ENCODE data around the gene EEF1AKMT3.

The EEF1AKMT3 gene

GRCh38 chr12:57752668-57753000 lies 19.8 kb upstream of the EEF1AKMT3 start:
- H3K4me1 ChIP-seq (ENCODE audit: insufficient read depth, low read length, poor library complexity, severe bottlenecking), result peaks cover 41% of the 10 kb centered on the region
- peaks cover 38% of the 10 kb centered on the region for H4K20me1 ChIP-seq (ENCODE audit: insufficient read depth, low read length, poor library complexity, severe bottlenecking)
- peaks cover 54% of the 10 kb centered on the region for H3K79me2 ChIP-seq (ENCODE audit: insufficient read depth, low read length)
- no peaks in the 10 kb centered on the region for H3K9me2 ChIP-seq (replicated peaks; ENCODE audit: low read depth, low read length)
- TF ChIP-seq CTCF (conservative IDR thresholded peaks at IDR 0.05; ENCODE audit: low read length), result no peak
- no peak for TF ChIP-seq EZH2phosphoT487 (IDR thresholded peaks at IDR 0.05; ENCODE audit: borderline replicate concordance)
- H2AFZ ChIP-seq (ENCODE audit: low read length), result peak overlapping the region; percentile 33; the same call in 1 of the 2 replicates
- H3K4me2 ChIP-seq (ENCODE audit: low read depth, low read length, poor library complexity, severe bottlenecking), result peak overlapping the region; percentile 82
- no peaks in the 10 kb centered on the region for H3K9me3 ChIP-seq (ENCODE audit: insufficient read depth, low read depth, low read length)
- H3K36me3 ChIP-seq (ENCODE audit: insufficient read depth, low read length), result peaks cover 14% of the 10 kb centered on the region
- peak overlapping the region; percentile 64 for H3K4me3 ChIP-seq (ENCODE audit: low read length, poor library complexity, severe bottlenecking)
- peak overlapping the region; percentile 33 for H3K9ac ChIP-seq (ENCODE audit: low read depth, low read length, poor library complexity, severe bottlenecking)
- no peaks in the 10 kb centered on the region for H3K27me3 ChIP-seq (ENCODE audit: insufficient read depth, low read length, poor library complexity, severe bottlenecking)
- H3F3A ChIP-seq (ENCODE audit: low read depth), result peaks cover 7% of the 10 kb centered on the region

GRCh38 chr12:57753756-57754337 lies 18.6 kb upstream of the EEF1AKMT3 start:
- H4K20me1 ChIP-seq (ENCODE audit: insufficient read depth, low read length, poor library complexity, severe bottlenecking), result peaks cover 37% of the 10 kb centered on the region
- peak overlapping the region; percentile 78 for H3K4me3 ChIP-seq (ENCODE audit: low read length, poor library complexity, severe bottlenecking)
- TF ChIP-seq CTCF (conservative IDR thresholded peaks at IDR 0.05; ENCODE audit: low read length) (no peak), EZH2phosphoT487 (IDR thresholded peaks at IDR 0.05; ENCODE audit: borderline replicate concordance) (no peak)
- peaks cover 5% of the 10 kb centered on the region; the same call in 1 of the 2 replicates for H3K36me3 ChIP-seq (ENCODE audit: insufficient read depth, low read length)
- H2AFZ ChIP-seq (ENCODE audit: low read length), result no peak overlapping the region
- peaks cover 7% of the 10 kb centered on the region for H3F3A ChIP-seq (ENCODE audit: low read depth)
- peaks cover 46% of the 10 kb centered on the region for H3K79me2 ChIP-seq (ENCODE audit: insufficient read depth, low read length)
- H3K4me1 ChIP-seq (ENCODE audit: insufficient read depth, low read length, poor library complexity, severe bottlenecking), result peaks cover 41% of the 10 kb centered on the region
- peak overlapping the region; percentile 52 for H3K9ac ChIP-seq (ENCODE audit: low read depth, low read length, poor library complexity, severe bottlenecking)
- no peaks in the 10 kb centered on the region for H3K9me2 ChIP-seq (replicated peaks; ENCODE audit: low read depth, low read length)
- H3K27me3 ChIP-seq (ENCODE audit: insufficient read depth, low read length, poor library complexity, severe bottlenecking), result no peaks in the 10 kb centered on the region
- H3K4me2 ChIP-seq (ENCODE audit: low read depth, low read length, poor library complexity, severe bottlenecking), result peak overlapping the region; percentile 91
- H3K9me3 ChIP-seq (ENCODE audit: insufficient read depth, low read depth, low read length), result no peaks in the 10 kb centered on the region

DNA sequence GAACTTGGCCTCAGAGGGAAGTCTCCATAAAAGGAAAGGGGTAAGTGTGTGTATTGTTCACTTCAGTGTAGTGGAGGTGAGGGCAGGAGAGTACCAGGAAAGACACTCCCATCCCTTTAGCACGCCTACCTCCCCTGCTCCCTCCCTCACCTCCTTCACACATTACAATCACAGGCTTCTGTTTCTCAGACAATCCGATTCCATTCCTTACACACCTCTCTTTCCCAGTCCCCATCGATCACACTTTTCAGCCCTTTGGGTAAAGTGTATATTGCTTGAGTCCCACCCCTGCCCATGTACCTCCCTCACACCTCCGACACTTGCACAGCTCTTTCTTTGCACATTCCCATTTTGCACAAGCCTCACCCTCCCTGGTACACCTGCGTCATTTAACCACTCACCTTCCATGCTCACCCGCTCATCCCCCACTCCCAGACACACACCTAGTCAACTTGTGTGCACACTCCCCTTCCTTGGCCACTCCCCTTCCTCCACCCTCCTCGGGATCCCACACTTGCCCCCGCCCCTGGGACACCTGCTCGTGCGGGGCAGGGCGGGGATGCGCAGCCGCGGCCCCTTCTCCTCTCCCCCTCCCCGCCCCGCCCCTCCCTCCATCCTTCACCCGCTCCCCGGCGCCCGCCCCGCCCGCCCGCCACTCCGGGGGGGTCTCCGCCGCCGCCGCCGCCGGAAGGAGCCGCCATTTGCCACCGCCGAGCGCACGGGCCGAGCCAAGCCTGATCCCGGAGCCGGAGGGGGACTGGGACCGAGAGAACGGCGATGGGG lies 17.8 kb upstream of the EEF1AKMT3 start, which contains the start of gene MARCHF9:
TSS of gene MARCHF9 (plus strand) at position 693 of the 783 bp plus-strand sequence. CDS start 426 bp downstream, outside the sequence.
- peaks cover 41% of the 10 kb centered on the region for H3K4me1 ChIP-seq (ENCODE audit: insufficient read depth, low read length, poor library complexity, severe bottlenecking)
- no peak for TF ChIP-seq EZH2phosphoT487 (IDR thresholded peaks at IDR 0.05; ENCODE audit: borderline replicate concordance)
- TF ChIP-seq CTCF (conservative IDR thresholded peaks at IDR 0.05; ENCODE audit: low read length), result no peak
- H2AFZ ChIP-seq (ENCODE audit: low read length), result peak within 1 kb of the TSS; percentile 89
- no peaks in the 10 kb centered on the region; the same call in 1 of the 2 replicates for H3K36me3 ChIP-seq (ENCODE audit: insufficient read depth, low read length)
- peaks cover 7% of the 10 kb centered on the region for H3F3A ChIP-seq (ENCODE audit: low read depth)
- peaks cover 38% of the 10 kb centered on the region for H3K79me2 ChIP-seq (ENCODE audit: insufficient read depth, low read length)
- peak within 1 kb of the TSS; percentile 78 for H3K4me3 ChIP-seq (ENCODE audit: low read length, poor library complexity, severe bottlenecking)
- H3K9ac ChIP-seq (ENCODE audit: low read depth, low read length, poor library complexity, severe bottlenecking), result peak within 1 kb of the TSS; percentile 73
- H3K4me2 ChIP-seq (ENCODE audit: low read depth, low read length, poor library complexity, severe bottlenecking), result peak within 1 kb of the TSS; percentile 91
- no peaks in the 10 kb centered on the region for H3K27me3 ChIP-seq (ENCODE audit: insufficient read depth, low read length, poor library complexity, severe bottlenecking)
- no peaks in the 10 kb centered on the region for H3K9me3 ChIP-seq (ENCODE audit: insufficient read depth, low read depth, low read length)
- peaks cover 30% of the 10 kb centered on the region for H4K20me1 ChIP-seq (ENCODE audit: insufficient read depth, low read length, poor library complexity, severe bottlenecking)
- no peaks in the 10 kb centered on the region for H3K9me2 ChIP-seq (replicated peaks; ENCODE audit: low read depth, low read length)

All from Loucy (cell line).